SK-N-SH treated with all-trans-retinoic acid at 6 μM for 48 hours (cell line): ENCODE data around the gene DIP2A.

Source experiments
- CSDC2 ChIP-seq: fragments of 250-450 bp; sonication (Bioruptor Pico); IDR thresholded peaks from 2 replicates; pipeline ENCODE4 v1.5.0; 2020; ENCODE audit warnings: mild to moderate bottlenecking, moderate library complexity
- TOX ChIP-seq: fragments of 250-450 bp; sonication (Bioruptor Pico); IDR thresholded peaks from 2 replicates; pipeline ENCODE4 v1.8.0; 2021; ENCODE audit warnings: mild to moderate bottlenecking, moderate library complexity, borderline replicate concordance
- ZC3H10 ChIP-seq: fragments of 250-450 bp; sonication (Bioruptor Pico); IDR thresholded peaks from 2 replicates; pipeline ENCODE4 v1.5.1; 2021; ENCODE audit warnings: mild to moderate bottlenecking, moderate library complexity

- TF ChIP-seq ZC3H10 (CRISPR knock-in tag) (no peak), TOX (no peak), CSDC2 (CRISPR knock-in tag) (no peak)
Observed at GRCh38 chr21:46469275-46469674, 10.6 kb downstream of the DIP2A start.
